ENCODE measurements around the gene STK11IP. TPM values are rescaled to one million over a fixed set of nuclear protein-coding genes. Genes with fewer than 3 reads are reported as not detected.

The STK11IP gene
- total and polyA plus RNA-seq, 10 of the 15 experiments (the other 5 are each of a cell fraction or from before 2014, with no cell fraction given) = 0.42 to 24.0 (median 11.4) TPM

GRCh38 chr2:219562049-219563020 lies 35.3 kb upstream of the STK11IP start:
- Histone ChIP-seq H3K36me3 (ENCODE audit: control insufficient read depth in 2 of 2, insufficient read depth in 2 of 2, low read length in 1 of 2) (no peaks in the 10 kb centered on the region), H2AFZ (ENCODE audit: control insufficient read depth, low read depth, low read length) (no peak overlapping the region), H3K4me2 (ENCODE audit: control insufficient read depth, insufficient read depth) (no peak overlapping the region), H4K20me1 (ENCODE audit: control insufficient read depth, insufficient read depth) (no peaks in the 10 kb centered on the region), H3K9me3 (replicated peaks; ENCODE audit: control insufficient read depth, insufficient read depth, low read length) (no peaks in the 10 kb centered on the region), H3K79me2 (ENCODE audit: control insufficient read depth, insufficient read depth, low read length) (no peaks in the 10 kb centered on the region), H3K27me3 (replicated peaks in 1 of 2; ENCODE audit: control insufficient read depth in 2 of 2, insufficient read depth in 2 of 2, low read length in 1 of 2) (no peaks in the 10 kb centered on the region; a peak in 2 of 4 replicates), H3K4me1 (ENCODE audit: control insufficient read depth, insufficient read depth, low read length) (no peaks in the 10 kb centered on the region), H3K9ac (ENCODE audit: control insufficient read depth, insufficient read depth, low read length) (no peak overlapping the region), H3K4me3 (no peak overlapping the region), H3K27ac (ENCODE audit: control insufficient read depth, insufficient read depth) (no peak overlapping the region)
- POLR2A ChIA-PET = no interaction called here
- SMC1A ChIA-PET (ENCODE audit: uncharacterized antibody, unreplicated experiment) = no interaction called here
- TF ChIP-seq STAT1 (conservative IDR thresholded peaks at IDR 0.05) (no peak), ZBTB40 (IDR thresholded peaks at IDR 0.05; ENCODE audit: borderline replicate concordance) (no peak), ZNF687 (IDR thresholded peaks at IDR 0.05) (no peak)
- 33% methylated on average over 30 of the region's 35 CpGs for WGBS (ENCODE audit: insufficient coverage, insufficient replicate concordance, low lambda C conversion rate, missing lambda C conversion rate)
- DNase-seq (ENCODE audit: low read depth, low spot score) = no peak
- intact Hi-C loops (cut with micrococcal nuclease; ENCODE audit: unreplicated experiment) (no loop called here), in situ Hi-C loops (cut with MboI) (no loop called here)
- RAD21 ChIA-PET (ENCODE audit: unreplicated experiment) = no interaction called here
- CTCF ChIA-PET = interaction anchor here (1.0 to 1.7 kb wide), 2 partner anchors 13 to 21 kb away, joined by 3 to 6 read pairs; no protein-coding TSS in a partner anchor
- BruUV-seq (replicated peaks) = no TSS peak
- FAIRE-seq = no peak
- no peak for ATAC-seq
